Upper lobe of right lung (tissue), 1 donor: ENCODE data around the gene TUBA8. TPM values are rescaled to one million over a fixed set of nuclear protein-coding genes. Genes with fewer than 3 reads are reported as not detected.
A peak's percentile ranks its signal among the peaks of the same experiment; 100 is the strongest.
"Not testable (repeated sequence)": the region's sequence is repeated elsewhere in the genome, so short reads cannot be mapped to it uniquely, and the experiment has no call there.

Experiments used
- ATAC-seq: fragments of 200-7000 bp; cut with Tn5 transposase; one replicate; pipeline ENCODE4 v1.9.1; 2020; ENCODE audit warnings: mild to moderate bottlenecking, moderate library complexity
- DNase-seq: peaks from one replicate; pipeline ENCODE4 v3.0.0-alpha.2; 2020
- H3K27ac ChIP-seq: fragments of 200-600 bp; one replicate; pipeline ENCODE4 v1.8.0; 2022
- H3K27me3 ChIP-seq: fragments of 200-600 bp; one replicate; pipeline ENCODE4 v1.8.0; 2022; ENCODE audit warnings: mild to moderate bottlenecking
- H3K36me3 ChIP-seq: fragments of 200-600 bp; one replicate; pipeline ENCODE4 v1.8.0; 2022
- H3K4me1 ChIP-seq: fragments of 200-600 bp; one replicate; pipeline ENCODE4 v1.8.0; 2022
- H3K4me3 ChIP-seq: fragments of 200-600 bp; one replicate; pipeline ENCODE4 v1.8.0; 2022; ENCODE audit warnings: mild to moderate bottlenecking
- H3K9me3 ChIP-seq: fragments of 200-600 bp; one replicate; pipeline ENCODE4 v1.8.0; 2022
- CTCF ChIP-seq: fragments of 200-600 bp; IDR thresholded peaks from one replicate; pipeline ENCODE4 v1.8.0; 2022; ENCODE audit warnings: antibody characterized with exemption
- intact Hi-C: fragments of 100-400 bp; cut with DNase I; formaldehyde crosslinking; loops from one replicate; pipeline ENCODE4 v1.11.0; 2022
- long read RNA-seq: library from polyadenylated mRNA; unstranded; transcript quantifications from one replicate; pipeline ENCODE4 v2.0.0, GENCODE V29; 2021
- total RNA-seq: library from RNA; stranded (reverse); fragmentation: NEBNext Ultra II Directional; extraction: Animal tissue kit (Norgen Biotek cat#: 25700); gene quantifications from one replicate; pipeline ENCODE4 v1.2.1, GENCODE V29; 2021
- donor health status: DM: no; HTN: yes; CAD: no; lungs with severe emphysema.

The TUBA8 gene
- total RNA-seq: 1.7 TPM
- long read RNA-seq, partial matches to known transcripts: 0 of 2 reads
- long read RNA-seq, other reads (novel, unspliced or antisense): 2 of 2 reads

- TF ChIP-seq CTCF: no peak
- Histone ChIP-seq H3K4me1 (peaks cover 14% of the 10 kb centered on the region), H3K36me3 (no peaks in the 10 kb centered on the region), H3K9me3 (no peaks in the 10 kb centered on the region), H3K4me3 (peak within 1 kb of the TSS; percentile 46), H3K27me3 (peaks cover 18% of the 10 kb centered on the region), H3K27ac (no peak within 1 kb of the TSS)
- peak; percentile 72 for ATAC-seq
- peak; percentile 70 for DNase-seq
- intact Hi-C loops: no loop called here
Observed at GRCh38 chr22:18110194-18110953, at the start of gene TUBA8. TUBA8 (plus strand) TSS chr22:18110809; CDS start chr22:18110866, 57 bp downstream.

GRCh38 chr22:18062421-18062820, 48.2 kb upstream of the TUBA8 start:
- ATAC-seq: no peak
- H3K9me3 ChIP-seq: no peaks in the 10 kb centered on the region
- intact Hi-C loops: no loop called here
- TF ChIP-seq CTCF: no peak
- no peaks in the 10 kb centered on the region for H3K36me3 ChIP-seq
- H3K4me3 ChIP-seq: no peak overlapping the region
- H3K27me3 ChIP-seq: peaks cover 17% of the 10 kb centered on the region
- H3K27ac ChIP-seq: no peak overlapping the region
- H3K4me1 ChIP-seq: peaks cover 2% of the 10 kb centered on the region
- peak; percentile 32 for DNase-seq

- intact Hi-C loops: no loop called here
- H3K27ac ChIP-seq: no peak overlapping the region
- TF ChIP-seq CTCF: no peak
- peaks cover 17% of the 10 kb centered on the region for H3K27me3 ChIP-seq
- H3K4me3 ChIP-seq: no peak overlapping the region
- no peaks in the 10 kb centered on the region for H3K4me1 ChIP-seq
- no peak for ATAC-seq
- no peak for DNase-seq
- H3K36me3 ChIP-seq: no peaks in the 10 kb centered on the region
- no peaks in the 10 kb centered on the region for H3K9me3 ChIP-seq
Observed at GRCh38 chr22:18063306-18063705, 47.3 kb upstream of the TUBA8 start.

GRCh38 chr22:18063715-18064114, 46.9 kb upstream of the TUBA8 start:
- ATAC-seq, H3K4me3 ChIP-seq, H3K9me3 ChIP-seq, H3K4me1 ChIP-seq, intact Hi-C loops, DNase-seq, H3K36me3 ChIP-seq, H3K27ac ChIP-seq: not testable (repeated sequence)
- H3K27me3 ChIP-seq: peaks cover 17% of the 10 kb centered on the region

GRCh38 chr22:18064636-18065035, 46.0 kb upstream of the TUBA8 start:
- no peak for ATAC-seq
- TF ChIP-seq CTCF: no peak
- Histone ChIP-seq H3K27ac (no peak overlapping the region), H3K27me3 (peaks cover 17% of the 10 kb centered on the region), H3K4me3 (no peak overlapping the region), H3K9me3 (no peaks in the 10 kb centered on the region), H3K36me3 (no peaks in the 10 kb centered on the region), H3K4me1 (no peaks in the 10 kb centered on the region)
- peak; percentile 23 for DNase-seq
- intact Hi-C loops: no loop called here

GRCh38 chr22:18065256-18065655, 45.4 kb upstream of the TUBA8 start:
- no peaks in the 10 kb centered on the region for H3K36me3 ChIP-seq
- intact Hi-C loops: no loop called here
- peaks cover 17% of the 10 kb centered on the region for H3K27me3 ChIP-seq
- H3K27ac ChIP-seq: no peak overlapping the region
- no peak for TF ChIP-seq CTCF
- no peak overlapping the region for H3K4me3 ChIP-seq
- no peaks in the 10 kb centered on the region for H3K4me1 ChIP-seq
- no peak for ATAC-seq
- H3K9me3 ChIP-seq: no peaks in the 10 kb centered on the region
- DNase-seq: peak; percentile 37
